ENCODE data around the gene SH3D19. TPM values are rescaled to one million over a fixed set of nuclear protein-coding genes. Genes with fewer than 3 reads are reported as not detected.

SH3D19 gene
- total and polyA plus RNA-seq, 8 donors = 11.0 to 129 (median 67.1) TPM

GRCh38 chr4:151147000-151147399 is 178.4 kb downstream of the SH3D19 start:
- Histone ChIP-seq H3K9me3 (no peaks in the 10 kb centered on the region), H3K4me1 (peaks cover 0 to 1% (median 0%) of the 10 kb centered on the region in 4 donors), H3K27ac (no peak overlapping the region), H3K36me3 (peaks cover 5 to 77% (median 71%) of the 10 kb centered on the region in 4 donors), H3K27me3 (no peaks in the 10 kb centered on the region), H3K4me3 (no peak overlapping the region)
- TF ChIP-seq CTCF (IDR thresholded peaks at IDR 0.05) = no peak
- TF ChIP-seq POLR2AphosphoS5 (IDR thresholded peaks at IDR 0.05) = no peak
- TF ChIP-seq POLR2A (IDR thresholded peaks at IDR 0.05) = no peak
- no peak for TF ChIP-seq EP300 (IDR thresholded peaks at IDR 0.05)
- intact Hi-C loops (cut with DNase I; ENCODE audit: low total_unique reads) = no loop called here
- WGBS, 5 donors = 79 to 90% (median 85%) methylated on average over 3 of the region's 3 CpGs
- DNase-seq = no peak

GRCh38 chr4:151144329-151145072 is 180.9 kb downstream of the SH3D19 start:
- WGBS, 5 donors = 92 to 97% (median 93%) methylated on average over 5 of the region's 5 CpGs
- Histone ChIP-seq H3K27me3 (no peaks in the 10 kb centered on the region), H3K9me3 (no peaks in the 10 kb centered on the region), H3K36me3 (peaks cover 15 to 100% (median 90%) of the 10 kb centered on the region in 4 donors), H3K4me3 (no peak overlapping the region), H3K4me1 (no peaks in the 10 kb centered on the region), H3K27ac (no peak overlapping the region)
- TF ChIP-seq EP300 (IDR thresholded peaks at IDR 0.05) (no peak), CTCF (IDR thresholded peaks at IDR 0.05) (no peak), POLR2A (IDR thresholded peaks at IDR 0.05) (no peak)
- DNase-seq = no peak
- intact Hi-C loops (cut with DNase I; ENCODE audit: low total_unique reads) = no loop called here

- 93 to 97% (median 95%) methylated on average over 3 of the region's 3 CpGs for WGBS, 5 donors
- peaks cover 21 to 100% (median 90%) of the 10 kb centered on the region in 4 donors for H3K36me3 ChIP-seq
- TF ChIP-seq EP300 (IDR thresholded peaks at IDR 0.05) (no peak), POLR2A (IDR thresholded peaks at IDR 0.05) (no peak), CTCF (IDR thresholded peaks at IDR 0.05) (no peak), POLR2AphosphoS5 (IDR thresholded peaks at IDR 0.05) (no peak)
- no peak overlapping the region for H3K27ac ChIP-seq
- H3K9me3 ChIP-seq = no peaks in the 10 kb centered on the region
- H3K4me1 ChIP-seq = no peaks in the 10 kb centered on the region
- intact Hi-C loops (cut with DNase I; ENCODE audit: low total_unique reads) = no loop called here
- DNase-seq = no peak
- H3K4me3 ChIP-seq = no peak overlapping the region
- H3K27me3 ChIP-seq = no peaks in the 10 kb centered on the region
These were observed 181.6 kb downstream of the SH3D19 start for GRCh38 chr4:151143811-151144210.

DNA sequence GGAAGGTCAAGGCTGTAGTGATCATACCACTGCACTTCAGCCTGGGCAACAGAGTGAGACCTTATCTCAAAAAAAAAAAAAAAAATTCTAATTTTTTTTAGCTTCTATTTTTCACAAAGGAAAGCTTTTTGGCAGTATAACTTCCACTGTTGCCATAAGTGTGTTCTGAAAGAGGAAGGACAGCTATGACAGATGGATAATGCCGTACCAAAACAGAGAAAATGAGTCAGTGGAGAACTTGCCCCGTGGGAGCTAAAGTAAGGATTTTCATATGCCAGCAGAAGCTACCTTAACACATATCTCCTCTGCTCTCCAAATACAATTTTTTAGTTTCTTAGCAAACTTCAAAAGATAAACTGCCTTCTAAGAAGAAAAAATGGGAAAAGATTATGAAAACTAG is 182.2 kb downstream of the SH3D19 start:
- H3K4me3 ChIP-seq = no peak overlapping the region
- H3K4me1 ChIP-seq = no peaks in the 10 kb centered on the region
- no peak overlapping the region for H3K27ac ChIP-seq
- intact Hi-C loops (cut with DNase I; ENCODE audit: low total_unique reads) = no loop called here
- peaks cover 21 to 98% (median 88%) of the 10 kb centered on the region in 4 donors for H3K36me3 ChIP-seq
- no peak for TF ChIP-seq CTCF (IDR thresholded peaks at IDR 0.05)
- TF ChIP-seq POLR2A (IDR thresholded peaks at IDR 0.05) = no peak
- no peak for TF ChIP-seq POLR2AphosphoS5 (IDR thresholded peaks at IDR 0.05)
- TF ChIP-seq EP300 (IDR thresholded peaks at IDR 0.05) = no peak
- no peaks in the 10 kb centered on the region for H3K9me3 ChIP-seq
- no peak for DNase-seq
- no peaks in the 10 kb centered on the region for H3K27me3 ChIP-seq
- 70 to 94% (median 84%) methylated on average over 2 of the region's 2 CpGs for WGBS, 5 donors
